Posterior vena cava (tissue), 2 donors: Measurements from ENCODE around the gene OARD1. TPM values are rescaled to one million over a fixed set of nuclear protein-coding genes. Genes with fewer than 3 reads are reported as not detected.

ENCODE experiments used
- DNase-seq: peaks from one replicate; pipeline ENCODE4 v3.0.0-alpha.2; 2020; ENCODE audit warnings: low spot score
- intact Hi-C, 2 donors: fragments of 100-400 bp; cut with DNase I; formaldehyde crosslinking; loops; one replicate each; pipeline versions ENCODE4 v1.14.1 to v1.14.2; 2022 to 2023
- total RNA-seq, 2 donors: library from RNA; stranded (reverse); fragmentation: NEBNext Ultra II Directional; extraction: Animal tissue kit (Norgen Biotek cat#: 25700); gene quantifications; one replicate each; pipeline ENCODE4 v1.2.1, GENCODE V29; 2021
- donor health status: DM: yes; HTN: yes; CAD: no.
- donor health status: DM: yes; HTN: yes; CAD: no.

The OARD1 gene
- total RNA-seq, 2 donors from 2014 or later = 12.1 to 14.5 TPM

DNA sequence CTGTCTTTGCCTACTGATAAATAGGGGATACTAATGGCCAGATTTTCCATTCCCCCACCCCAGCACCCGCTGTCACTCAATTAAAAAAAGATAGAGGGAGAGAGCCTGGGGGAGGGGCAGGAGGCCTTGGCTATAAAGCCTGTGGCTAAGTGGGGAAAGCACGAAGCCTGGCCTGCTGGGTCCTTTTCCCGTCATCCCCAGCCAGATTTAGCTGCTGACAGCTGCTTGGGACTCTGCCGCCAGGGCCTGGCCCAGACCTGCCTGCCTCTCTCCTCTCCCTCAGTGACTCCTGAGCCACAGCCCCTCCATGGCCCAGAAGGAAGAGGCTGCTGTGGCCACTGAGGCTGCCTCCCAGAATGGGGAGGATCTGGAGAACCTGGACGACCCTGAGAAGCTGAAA lies 19.1 kb downstream of the OARD1 start, which contains the start of gene APOBEC2:
Gene APOBEC2, plus strand, starts transcription at position 162 of the 400 bp plus-strand sequence. Its CDS starts 146 bp downstream, at position 308.
- intact Hi-C loops = no loop called here
- no peak for DNase-seq

DNA sequence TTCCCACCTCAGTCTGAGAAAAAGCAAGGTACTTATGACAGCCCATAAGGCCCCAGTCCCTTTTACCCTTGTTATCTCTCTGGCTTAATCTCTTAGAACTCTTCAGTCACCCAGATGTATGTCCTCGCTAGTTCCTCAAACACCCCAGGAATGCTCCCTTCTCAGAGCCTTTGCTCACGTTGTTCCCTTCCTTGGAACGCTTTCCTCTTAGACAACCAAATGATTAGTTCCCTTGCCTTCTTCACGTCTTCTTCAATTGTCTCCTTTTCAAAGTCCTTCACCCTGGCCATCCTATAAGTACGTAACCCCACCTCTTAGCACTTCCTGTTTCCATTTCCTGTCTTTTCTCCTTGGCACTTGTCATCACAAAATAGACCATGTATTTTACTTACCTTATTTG lies 20.3 kb downstream of the OARD1 start:
- no peak for DNase-seq
- intact Hi-C loops = no loop called here

DNA sequence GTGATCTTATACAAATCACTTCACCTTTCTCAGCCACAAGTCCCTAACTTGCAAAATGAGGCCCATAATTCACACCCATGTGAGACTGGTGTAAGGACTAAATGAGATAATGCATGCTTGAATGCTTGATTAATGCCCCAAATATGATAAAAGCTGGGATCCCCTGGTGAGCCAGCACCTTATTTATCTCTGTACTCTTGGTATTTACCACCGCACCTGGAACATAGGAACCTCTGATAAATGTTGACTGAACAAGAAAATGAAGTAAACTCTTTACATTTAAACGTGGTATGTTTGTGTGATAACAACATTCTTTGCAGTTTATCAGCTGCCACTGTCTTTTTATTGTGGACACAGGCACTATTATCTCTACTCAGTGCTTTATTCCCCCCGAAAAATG lies 21.6 kb downstream of the OARD1 start:
- intact Hi-C loops = no loop called here
- no peak for DNase-seq

DNA sequence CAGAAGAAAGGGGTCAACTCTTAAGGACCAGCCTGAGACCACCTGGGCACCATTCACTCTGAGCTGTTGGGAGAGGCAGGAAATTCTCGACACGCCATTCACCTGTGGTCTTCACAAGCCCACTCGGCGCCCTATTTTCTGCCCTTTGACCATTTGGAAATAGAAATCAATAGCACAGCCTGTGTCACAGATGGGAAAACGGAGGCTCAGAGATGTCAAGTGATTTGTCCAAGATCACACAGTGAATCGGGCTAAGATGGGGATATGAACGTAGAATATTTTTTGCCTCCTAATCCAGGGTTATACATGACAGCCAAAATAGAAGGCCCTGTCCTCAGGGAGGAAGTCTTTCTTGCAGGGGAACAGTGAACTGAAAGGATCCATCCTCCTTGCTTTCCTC lies 22.2 kb downstream of the OARD1 start:
- DNase-seq = no peak
- intact Hi-C loops = no loop called here

DNA sequence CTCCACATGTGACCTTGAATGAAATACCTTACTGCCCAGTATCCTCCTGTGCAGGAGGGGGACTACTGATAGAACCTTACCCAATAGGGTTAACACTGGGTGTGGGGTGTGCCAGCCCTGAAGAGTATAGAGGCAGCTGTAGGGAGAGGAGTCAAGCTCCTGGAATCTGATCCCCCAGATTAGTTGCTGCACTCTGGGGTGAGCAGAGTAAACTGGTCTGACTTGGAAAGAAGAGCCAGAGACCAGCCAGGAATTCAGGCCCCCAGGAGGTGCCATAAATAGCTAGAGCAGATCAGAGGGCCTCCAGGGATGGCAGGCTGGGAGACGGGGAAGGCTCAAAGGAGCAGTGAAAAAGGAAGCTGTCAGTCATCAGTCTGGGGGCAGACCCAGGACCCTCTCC lies 22.6 kb downstream of the OARD1 start:
- DNase-seq = no peak
- intact Hi-C loops = no loop called here

DNA sequence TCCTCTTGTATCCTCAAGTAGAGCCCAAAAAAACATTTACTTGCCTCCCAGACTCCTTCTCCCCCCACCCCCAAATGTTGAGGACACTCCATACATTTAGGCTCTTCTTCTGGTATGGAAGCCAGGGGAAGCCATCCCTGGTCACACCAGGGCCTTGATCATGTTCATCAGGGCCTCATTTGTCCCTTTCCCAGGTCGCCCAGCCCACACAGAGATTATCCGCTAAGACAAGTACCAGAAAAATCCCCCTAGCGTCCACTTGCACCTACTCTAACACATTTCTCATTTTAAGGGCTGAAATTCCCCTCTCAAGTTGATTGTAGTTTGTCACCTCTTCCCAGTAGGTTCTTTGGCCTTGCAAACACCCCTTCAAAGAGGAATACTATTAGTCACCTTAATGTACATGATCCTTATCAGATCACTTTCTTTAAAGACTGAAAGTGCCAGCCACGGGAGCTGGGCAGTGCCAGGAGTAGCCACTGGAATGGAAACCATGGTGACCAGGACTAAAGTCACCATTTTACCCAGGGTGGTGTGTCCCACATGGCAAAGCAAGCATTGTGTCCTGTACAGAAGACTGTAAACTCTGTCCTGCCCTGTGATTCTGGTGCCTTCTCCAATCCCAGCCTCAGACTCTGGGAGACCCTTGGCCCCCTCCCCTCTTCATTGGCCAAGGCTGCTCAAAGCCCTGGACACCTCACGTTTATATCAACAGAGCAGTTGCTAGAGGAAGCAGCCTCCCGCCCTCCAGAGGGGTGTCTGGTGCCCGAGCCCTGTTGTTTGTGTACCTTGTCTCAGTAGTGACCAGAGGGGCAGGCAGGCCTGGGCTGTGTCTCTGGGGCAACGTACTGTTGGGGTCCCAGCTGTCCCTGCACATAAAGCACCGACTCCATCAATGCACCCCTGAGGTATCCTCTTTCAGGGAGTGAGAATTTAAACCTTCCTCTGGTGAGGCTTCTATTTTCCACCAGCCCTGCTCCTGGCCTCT lies 24.1 kb downstream of the OARD1 start:
- intact Hi-C loops = no loop called here
- DNase-seq = no peak

DNA sequence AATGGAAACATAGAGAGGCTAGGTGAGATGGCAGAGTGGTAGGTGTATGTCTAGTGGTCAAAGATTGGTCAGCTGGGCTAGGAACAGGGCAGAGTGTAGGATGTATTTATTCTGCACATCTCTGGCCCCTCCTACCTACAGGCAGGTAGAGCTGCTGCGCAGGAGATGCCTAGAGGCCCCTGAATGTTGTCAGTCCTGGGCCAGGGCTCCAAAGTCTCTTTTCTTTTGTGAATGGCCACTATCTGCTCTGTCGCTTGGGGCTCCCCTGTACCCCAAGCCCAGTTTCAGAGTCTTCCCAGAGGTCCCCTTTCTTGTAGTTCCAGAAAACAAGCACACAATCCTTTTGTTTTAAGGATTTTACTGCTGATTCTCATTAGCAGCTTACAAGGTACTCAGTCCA lies 24.9 kb downstream of the OARD1 start:
- no peak for DNase-seq
- intact Hi-C loops = no loop called here

DNA sequence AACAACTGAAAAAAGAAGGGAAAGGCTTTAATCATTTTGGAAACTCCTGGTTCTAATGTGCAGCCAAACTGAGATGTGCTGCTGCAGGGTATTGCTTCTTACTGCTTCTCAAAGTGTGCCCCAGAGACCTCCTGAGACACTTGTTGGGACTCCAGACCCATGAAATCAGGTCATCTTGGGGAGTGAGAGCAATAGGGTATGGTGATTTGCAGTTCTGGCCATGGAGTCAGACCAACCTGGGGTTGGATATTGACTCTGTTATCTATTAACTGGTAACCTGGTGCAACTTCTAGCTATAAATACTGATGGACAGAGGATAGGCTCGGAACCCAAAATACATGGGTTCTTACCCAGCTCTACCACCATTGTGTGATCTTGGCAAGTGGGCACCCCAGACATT lies 26.1 kb downstream of the OARD1 start:
- no peak for DNase-seq
- intact Hi-C loops = no loop called here

DNA sequence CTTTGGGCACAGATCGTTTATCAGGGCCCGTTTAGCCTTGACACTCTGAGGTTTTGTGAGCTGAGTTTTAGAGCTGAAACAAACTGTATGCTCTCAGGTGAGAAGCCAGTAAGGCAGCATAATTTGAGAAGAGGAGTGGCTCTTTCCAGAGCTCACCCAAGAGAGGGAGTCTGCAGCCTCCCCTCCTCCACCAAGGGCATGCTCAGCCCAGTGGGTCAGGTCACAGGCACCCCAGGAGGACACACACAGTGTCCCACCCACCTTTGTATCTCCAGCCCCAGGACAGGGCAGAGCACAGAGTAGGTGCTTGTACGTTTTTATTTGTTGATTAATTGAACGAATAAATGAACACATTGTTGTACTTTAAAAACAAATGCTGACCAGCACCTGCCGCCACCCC lies 26.5 kb downstream of the OARD1 start:
- no peak for DNase-seq
- intact Hi-C loops = no loop called here

DNA sequence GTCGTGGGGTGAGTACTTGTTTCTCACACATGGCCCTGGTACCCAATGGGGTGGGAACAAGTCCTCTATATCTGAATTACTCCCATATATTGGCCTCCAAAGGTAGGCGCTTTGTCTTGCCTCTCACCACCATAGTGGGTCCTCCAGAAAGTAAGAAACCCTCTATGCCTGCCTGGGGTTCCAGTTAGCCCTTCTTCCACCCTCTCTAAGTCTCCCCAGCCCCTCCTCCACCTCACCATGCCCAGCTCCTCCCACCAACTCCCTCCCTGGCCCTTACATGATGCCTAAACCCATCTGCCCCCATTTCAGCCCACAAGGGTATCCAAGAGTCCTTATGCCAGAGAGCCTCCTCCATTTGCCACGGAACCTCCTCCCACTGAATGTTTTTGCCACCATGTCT lies 29.0 kb downstream of the OARD1 start:
- intact Hi-C loops = no loop called here
- no peak for DNase-seq

DNA sequence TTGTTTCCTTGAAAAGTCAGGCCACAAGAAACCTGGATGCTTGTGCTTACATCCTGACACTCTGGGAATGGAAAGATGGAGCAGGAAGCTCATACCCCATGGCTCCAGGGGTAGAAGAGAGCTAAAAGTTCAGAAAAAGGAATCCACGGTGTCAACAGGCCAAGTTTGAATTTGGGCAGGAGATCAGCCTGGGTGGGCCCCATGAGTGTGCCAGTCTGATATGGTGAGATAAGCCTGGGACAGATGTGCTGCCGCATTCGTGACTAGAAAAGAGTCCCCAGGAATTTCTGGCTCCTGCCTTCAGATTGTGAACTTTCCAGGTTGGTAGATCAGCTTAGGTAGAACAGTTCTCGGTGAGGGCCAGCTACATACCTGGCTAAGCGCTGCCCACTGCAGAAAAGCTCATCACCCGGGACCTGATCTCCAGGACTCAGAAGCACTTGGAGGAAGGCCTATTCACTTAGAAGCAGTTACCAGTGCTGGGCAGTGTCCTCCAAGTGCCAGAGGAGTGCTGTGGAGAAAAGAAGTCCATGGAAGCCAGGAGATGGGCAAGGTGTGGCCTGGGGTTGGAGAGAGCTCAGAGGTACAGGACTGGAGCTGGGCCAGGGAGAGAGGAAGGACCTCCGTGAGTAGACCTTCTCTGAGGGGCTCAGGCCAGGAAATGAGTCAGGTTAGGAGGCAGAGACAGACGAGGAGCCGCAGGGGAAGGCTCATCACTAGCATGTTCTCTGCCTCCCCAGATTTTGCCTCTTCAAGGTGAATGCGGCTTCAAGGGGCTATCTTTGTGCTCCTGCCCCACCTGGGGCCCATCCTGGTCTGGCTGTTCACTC lies 29.7 kb downstream of the OARD1 start, which contains the start of gene TSPO2:
Gene TSPO2, plus strand, starts transcription at position 242 of the 830 bp plus-strand sequence. Its CDS starts 519 bp downstream, at position 761.
- intact Hi-C loops = no loop called here
- DNase-seq = no peak

DNA sequence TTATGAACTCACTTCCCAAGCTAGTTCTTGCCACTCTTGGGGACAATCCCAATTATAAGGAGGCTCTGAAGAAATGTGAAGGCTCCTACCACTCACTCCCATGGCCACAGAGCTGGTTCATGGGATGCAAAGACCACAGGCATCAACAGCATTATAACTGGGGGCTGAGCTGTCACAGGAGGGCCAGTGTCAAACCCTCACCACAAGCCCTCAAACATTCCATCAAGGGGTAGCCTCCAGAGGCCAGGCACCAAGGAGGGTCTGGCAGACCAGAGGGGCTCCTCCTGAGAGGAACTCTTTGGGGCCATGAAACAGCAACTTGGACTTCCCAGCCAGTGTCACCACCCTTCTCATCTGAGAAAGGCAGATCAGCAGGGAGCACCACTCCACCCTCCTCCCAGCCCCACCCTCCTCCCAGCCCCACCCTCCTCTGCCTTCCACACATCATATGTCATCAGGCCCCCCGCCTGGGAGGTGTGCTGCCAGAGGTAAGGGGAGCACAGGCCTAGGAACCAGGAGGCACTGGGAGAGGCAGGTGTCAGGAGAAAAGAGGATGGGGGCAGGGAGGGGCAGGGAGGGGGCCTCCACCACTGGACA lies 31.1 kb downstream of the OARD1 start:
- no peak for DNase-seq
- intact Hi-C loops = no loop called here

DNA sequence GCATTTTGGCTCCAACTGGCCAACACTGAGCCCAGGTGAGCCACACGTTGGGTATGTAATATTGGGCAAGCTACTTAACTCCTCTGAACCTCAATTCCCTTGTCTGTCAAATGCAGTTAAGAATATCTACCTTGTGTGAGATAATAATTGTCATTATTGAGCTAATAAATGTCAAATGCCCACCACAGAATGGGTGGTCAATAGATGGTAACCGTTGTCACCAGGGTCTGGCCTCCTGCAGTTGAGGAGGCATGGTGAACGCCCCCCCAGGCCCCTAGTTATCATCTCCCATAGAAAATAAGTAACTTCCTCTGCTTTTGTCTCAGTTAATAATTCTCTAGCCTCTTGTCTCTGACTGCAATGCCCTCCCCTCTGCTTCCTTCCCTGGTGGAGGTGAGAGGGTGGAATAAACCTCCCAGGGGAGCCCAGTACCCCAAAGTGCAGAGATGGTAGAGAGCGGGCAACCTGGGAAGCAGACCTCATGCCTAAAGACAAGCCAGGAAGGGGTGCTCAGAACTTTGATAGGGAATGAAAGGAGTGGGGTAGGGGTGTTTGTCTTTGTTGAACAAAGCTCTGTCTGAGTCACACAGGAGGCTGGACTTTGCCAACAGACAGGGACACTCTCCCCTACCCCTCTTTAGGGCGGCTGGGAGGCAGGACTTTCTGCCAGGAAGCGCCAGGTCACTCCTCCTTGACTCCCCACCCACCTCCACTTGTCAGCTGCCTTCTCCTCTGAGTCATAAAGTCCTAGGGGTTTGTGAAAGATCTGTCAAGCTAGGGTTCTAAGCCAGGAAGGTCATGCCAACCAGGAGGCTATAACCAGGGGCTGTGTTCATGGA lies 31.8 kb downstream of the OARD1 start:
- no peak for DNase-seq
- intact Hi-C loops = no loop called here

DNA sequence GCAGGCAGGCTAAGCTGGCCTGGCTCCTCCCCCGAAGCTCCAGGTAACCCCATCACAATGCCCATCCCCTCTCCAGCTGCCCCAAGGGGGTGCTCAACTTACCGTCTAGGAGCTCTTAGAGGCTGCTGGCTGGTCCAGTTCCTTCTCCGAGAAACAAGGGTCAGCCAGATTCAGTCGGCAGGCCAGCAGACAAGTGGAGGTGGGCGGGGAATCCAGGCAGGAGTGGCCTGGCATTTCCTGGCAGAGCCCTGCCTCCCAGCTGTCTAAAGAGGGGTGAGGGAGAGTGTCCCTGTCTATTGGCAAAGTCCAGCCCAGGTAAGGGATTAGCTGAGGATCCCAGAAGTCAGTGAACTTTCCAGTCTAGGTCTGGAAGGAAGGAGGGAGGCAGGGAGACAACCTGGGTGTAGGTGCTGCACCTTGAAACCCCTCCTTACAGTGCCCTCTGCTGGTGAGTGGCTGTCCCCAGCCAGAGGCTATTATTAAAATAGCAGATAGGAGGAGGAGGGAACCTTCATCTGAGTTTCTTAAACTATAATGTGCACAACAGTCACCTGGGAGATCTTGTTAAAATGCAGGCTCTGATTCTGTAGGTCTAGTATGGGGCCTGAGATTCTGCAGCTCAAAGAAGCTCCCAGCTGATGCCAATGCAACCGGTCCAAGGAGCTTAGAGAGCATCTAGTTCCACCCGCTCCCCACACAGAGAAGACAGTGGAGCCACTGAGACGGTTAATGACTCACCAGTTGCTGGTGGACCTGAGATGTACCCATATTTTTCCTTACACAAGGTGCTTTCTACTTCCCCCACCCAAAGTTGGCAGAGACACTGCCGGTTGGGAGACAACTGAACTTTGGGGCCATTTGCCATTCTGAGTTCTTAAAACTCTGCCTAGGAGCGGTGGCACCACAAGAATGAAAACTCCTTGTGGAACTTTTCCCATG lies 32.8 kb downstream of the OARD1 start, which contains the start of gene UNC5CL:
Gene UNC5CL, minus strand, starts transcription at position 162 of the 939 bp plus-strand sequence. CDS start 4,147 bp downstream, outside the sequence.
- intact Hi-C loops = no loop called here

DNA sequence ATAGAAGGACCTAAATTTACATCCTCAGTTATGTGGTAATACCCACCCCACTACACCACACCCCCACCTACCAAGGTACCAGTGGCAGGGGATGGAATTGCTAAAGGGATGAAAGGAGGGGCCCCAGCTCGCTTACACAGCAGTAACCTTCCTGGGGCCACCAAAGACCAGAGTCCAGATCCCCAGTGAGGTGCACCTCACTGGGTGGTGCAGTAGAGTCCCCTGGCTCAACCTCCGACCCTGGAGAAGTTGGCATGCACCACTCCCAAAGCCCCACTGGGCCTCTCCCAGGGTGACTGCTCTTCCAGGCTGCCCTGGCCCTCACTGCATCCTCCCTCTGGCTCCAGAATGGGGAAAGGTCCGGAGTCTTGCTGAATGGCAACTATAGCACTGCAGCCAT lies 34.0 kb downstream of the OARD1 start:
- intact Hi-C loops = no loop called here
- DNase-seq = no peak

More for the DNA sequence above, 32.8 kb downstream of the OARD1 start, which contains the start of gene UNC5CL:
- no peak for DNase-seq

DNA sequence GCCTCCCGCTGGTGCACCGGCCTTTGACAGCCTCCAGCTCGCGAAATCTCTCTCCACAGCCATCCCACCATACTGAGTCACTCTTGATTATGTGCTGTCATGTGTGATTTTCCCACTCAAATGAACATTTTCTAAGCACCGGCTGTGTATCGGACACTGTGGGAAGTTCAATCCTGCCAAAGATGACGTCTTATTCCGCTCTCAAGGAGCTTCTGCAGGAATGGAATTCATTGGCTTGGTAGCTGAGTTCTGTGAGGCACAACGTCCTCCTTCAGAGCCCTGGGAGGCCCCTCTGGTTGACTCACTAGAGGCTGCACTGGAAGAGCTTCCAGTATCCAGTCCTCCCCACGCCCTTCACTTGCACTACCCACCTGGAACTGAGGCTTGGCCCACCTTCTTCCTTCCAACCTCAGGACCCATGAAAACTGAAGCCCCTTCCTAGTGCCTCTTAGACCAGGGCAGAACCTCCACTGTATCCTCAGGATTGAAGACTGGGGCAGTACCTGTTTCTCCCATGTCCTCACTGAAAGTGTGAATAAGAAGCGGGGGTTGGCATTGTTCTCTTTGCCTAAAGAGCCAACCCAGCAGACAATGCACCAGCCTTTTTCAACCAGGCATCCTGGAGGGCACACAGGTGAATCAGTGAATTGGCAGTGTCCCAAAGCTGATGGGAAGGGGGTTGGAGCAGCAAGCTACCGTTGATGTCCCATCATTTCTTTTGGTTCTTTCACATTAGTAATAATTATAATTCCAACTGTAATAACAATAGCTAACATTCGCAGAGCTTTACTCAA lies 34.9 kb downstream of the OARD1 start:
- DNase-seq = no peak
- intact Hi-C loops = no loop called here

DNA sequence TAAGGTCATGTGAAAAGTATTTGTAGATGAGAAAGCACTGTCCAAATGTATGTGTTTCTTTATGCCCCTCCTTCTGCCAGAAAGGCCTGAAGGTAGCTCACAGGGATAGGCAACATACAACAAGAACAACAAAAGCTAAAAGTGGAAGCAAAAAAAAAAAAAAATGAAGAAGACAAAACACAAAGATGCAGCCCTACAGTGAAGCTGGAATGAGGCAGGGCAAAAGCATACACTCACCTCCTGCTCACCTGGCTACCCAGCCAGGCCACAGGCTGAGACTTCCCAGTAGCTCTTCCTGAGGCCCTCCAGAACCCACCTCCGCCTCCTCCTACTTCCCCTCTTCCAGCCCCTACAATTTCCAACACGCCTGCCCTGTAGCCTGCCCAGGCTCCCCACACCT lies 35.6 kb downstream of the OARD1 start:
- no peak for DNase-seq
- intact Hi-C loops = no loop called here
